ENCODE results near the gene NOCT.
"Not testable (repeated sequence)": the region's sequence is repeated elsewhere in the genome, so short reads cannot be mapped to it uniquely, and the experiment has no call there.

NOCT gene, protein sequence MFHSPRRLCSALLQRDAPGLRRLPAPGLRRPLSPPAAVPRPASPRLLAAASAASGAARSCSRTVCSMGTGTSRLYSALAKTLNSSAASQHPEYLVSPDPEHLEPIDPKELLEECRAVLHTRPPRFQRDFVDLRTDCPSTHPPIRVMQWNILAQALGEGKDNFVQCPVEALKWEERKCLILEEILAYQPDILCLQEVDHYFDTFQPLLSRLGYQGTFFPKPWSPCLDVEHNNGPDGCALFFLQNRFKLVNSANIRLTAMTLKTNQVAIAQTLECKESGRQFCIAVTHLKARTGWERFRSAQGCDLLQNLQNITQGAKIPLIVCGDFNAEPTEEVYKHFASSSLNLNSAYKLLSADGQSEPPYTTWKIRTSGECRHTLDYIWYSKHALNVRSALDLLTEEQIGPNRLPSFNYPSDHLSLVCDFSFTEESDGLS

DNA sequence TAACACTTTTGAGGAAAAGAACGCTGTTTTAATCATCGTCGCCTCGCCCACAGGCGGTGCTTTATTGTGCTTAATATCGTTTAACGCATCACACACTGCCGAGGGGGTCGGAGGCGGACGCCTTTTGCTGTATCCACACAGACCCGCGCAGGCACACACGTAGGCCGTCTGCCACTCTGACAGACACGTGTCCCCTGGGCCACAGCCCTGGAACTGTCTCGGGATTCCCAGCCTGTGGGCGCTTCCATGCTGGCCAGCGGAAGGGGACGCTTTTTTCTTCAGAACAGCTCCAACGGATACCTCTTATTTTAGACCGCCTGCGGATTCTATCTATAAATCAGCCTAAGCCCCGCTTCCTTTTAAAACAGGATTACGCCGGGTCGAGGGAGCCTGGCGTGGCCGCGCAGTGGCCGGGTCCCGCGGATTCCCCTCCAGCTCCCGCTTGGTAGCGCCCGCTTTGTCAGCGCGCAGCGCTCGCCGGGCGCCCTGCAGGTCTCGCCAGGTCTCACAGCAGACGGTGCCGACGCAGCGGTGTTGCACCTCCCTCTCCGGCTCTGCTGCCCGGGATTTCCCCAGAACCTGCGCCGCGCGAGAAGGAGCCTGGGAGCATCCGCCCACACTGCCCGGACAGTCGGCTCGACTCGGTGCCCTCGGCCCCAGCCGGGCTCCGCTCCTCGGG is at the start of gene NOCT:
NOCT (plus strand) TSS at position 513 of the 679 bp plus-strand sequence. CDS start 201 bp downstream, outside the sequence.
- DNase-seq = peak; percentile 91

DNA sequence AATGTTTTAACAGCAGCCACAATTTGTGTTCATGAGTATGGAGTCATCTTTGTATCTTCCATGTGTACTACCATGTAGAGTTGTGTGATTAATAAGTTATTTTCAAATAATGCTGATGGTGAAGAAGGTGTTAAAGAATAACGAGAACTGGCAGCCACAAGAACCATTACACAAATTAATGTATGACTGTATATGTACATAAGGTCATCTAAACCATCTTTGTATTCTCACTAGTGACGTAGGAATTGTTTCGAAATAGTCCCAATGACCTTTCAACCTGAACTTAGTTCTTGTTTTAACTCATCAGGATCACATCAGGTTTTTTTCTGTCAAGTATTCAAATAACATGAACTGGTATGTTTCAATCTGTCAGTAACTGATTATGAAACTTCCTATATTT is 48.3 kb upstream of the NOCT start:
- DNase-seq = no peak

DNA sequence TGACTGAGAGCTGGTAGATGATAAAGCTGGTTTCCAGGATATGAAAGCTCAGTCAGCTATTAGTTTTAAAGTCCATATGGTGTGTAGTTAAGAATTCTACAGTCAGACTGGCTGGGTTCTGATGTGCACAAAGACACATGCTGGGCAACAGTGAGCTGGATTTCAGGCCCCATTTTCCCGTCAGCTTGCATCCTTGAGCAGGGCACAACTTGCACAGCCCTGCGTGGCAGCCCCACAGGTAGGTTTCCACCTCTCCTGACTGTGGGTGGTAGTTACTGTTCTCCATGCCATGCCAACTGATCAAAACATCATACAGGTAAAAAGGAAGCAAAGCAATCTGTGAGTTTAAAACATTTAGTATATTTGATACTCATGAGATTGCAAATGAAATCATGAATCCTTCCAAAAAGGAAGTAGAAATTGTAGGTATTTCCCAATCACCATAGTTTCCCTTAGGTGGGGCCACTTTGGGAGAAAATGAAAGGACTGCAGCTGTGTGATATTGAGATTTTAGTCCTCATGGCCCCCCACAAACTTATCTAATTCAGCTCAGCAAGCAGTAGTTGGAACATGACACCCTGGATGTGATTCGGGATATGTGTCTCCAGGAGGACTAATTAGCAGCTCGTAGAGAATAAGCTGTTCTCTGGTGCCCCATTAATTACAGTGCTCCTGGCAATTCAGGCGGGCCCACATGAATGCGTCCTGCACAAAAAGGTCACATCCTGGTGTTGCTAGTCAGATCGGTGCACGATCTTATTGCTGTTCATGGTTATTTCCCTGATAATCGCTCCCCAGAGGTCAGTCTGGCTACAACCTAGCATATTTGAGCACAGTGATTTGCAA is 42.4 kb upstream of the NOCT start:
- no peak for DNase-seq

DNA sequence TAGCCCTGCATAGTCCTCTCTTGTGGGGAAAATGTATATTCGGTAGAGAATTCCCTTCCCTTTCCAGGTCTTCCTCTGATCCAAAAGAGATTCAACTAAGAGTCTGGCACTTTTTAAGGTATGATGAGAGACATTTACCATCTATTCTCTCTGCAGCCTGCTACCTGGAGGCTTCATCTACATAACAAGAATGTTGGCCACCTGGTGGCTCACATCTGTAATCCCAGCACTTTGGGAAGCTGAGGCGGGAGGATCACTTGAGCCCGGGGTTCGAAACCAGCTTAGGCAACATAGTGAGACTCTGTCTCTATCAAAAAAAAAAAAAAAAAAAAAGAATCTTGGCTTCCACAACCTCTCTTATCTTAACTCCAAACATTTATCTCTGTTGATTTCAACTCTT is 40.4 kb upstream of the NOCT start:
- DNase-seq = no peak

DNA sequence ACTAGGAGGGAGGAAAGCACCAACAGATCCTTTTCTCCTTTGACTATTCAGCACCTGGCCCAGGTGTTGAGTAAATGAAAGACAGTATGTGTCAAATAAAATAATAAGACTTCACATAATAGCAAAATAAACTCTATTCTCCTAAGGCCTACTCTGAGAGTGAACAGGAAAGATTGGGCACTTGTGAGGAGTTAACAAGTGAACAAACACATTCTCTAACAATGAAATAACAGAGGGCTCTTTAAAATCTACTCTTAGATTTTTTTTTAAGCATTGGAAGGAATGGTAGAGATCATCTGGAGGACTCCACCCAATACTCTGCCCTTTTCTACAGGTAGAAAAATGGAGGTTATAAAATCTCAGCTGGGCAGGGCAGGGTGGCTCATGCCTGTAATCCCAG is 39.1 kb upstream of the NOCT start:
- DNase-seq = no peak

DNA sequence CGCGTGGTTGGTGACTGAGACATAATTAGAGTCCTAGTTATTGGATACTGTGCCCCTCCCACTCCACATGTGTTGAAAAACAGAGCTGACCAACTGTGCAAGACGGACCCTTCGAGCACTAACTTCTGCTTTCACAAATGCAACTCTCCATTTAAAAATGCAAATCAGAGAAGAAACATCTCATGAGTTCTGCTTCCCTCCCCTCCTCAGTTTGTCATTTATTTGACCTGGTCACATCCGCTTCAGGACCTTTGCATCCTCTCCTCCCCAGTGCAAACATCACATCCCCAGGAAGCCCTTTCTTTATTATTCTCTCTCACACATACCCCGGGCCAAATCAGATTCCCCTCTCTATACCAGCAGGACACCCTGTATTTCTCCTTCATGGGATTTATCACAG is 38.1 kb upstream of the NOCT start:
- DNase-seq = no peak

DNA sequence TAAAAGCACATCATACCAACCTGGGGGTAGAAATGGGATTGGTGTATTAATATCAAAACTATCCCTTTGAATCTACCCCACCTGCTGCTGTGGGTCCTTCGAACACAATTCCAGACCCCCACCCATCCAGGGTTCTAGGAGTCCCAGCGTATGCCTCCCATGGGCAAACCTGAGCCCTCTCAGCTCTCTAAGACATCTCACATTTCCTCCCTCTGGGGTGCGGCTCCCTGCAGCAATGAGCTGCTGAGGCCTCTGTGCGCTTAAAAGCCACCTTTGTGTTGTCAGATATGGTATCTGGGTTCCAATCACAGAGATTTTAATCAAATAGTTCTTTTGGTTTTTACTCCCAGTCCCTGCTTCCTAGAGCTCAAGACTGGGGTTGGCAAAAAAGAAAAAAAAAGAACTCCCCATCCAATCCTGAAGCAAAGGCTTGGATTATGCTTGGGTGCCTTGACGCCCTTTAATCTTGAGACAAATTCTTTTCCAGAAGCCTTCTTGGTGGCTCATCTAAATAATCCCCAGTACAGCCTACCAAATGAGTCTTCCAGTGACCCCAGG is 37.5 kb upstream of the NOCT start:
- DNase-seq = no peak

DNA sequence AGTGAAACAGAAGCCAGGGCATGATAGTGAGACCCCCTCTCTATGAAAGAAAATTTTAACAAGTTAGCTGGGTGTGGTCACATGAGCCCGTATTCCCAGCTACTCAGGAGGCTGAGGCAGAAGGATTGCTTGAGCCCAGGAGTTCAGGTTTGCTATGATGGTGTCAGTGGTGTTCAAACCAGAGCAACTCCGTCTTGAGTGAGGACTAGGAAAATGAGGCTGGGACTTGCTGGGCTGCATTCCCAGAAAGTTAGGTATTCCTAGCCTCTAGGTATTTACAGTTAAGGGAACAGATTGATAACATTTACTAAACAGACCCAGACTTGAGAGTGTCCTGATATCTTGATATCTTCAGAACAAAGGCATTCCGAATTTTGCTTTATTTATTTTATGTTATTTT is 37.0 kb upstream of the NOCT start:
- no peak for DNase-seq

DNA sequence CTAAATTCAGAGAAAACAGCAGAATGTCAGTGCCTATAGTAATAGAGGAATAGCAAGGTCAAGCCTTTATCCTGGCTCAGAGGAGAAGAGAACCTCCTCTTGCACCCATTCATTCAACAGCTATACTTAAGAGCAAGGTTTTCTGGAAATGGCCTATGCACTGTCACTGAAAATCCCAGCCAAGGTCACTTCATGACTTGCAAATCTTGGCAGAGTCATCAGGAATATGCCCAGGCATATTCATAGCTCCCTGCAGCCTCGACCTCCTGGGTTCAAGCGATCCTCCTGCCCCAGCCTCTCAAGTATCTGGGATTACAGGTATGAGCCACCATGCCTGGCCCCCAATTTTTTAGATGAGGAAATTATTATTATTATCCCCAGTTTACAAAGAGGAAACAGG is 35.8 kb upstream of the NOCT start:
- DNase-seq = no peak

DNA sequence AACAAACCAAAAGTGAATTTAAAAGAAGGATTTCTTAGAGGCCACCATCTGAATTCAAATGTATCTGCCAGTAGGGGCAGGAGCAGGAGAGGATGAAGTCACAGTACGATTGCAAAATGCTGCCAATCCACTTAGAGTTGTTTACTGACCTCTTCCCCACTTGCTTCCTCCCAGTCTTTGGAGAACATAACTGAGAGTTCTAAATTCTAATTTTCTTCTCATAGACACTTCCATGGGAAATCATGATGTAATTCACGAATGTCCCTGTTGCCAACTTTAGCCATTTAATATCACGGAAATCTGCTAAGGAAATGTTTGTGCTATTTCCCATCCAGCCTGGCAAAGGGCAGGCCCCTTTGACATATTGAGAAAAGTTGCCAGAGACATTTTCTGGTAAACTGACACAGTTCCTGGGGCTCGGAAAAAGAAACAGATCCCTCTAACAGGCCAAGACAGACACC is 33.6 kb upstream of the NOCT start:
- no peak for DNase-seq

DNA sequence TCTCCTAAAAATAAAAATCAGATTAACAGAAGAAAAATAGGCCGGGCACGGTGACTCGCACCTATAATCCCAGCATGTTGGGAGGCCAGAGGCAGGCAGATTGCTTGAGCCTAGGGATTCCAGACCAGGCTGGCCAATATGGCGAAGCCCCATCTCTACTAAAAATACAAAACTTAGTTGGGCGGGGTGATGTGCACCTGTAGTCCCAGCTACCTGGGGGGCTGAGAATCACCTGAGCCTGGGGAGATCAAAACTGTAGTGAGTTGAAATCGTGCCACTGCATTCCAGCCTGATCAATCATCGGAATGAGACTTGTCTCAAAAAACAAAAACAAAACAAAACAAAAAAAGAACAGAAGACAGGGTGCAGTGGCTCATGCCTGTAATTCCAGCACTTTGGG is 32.8 kb upstream of the NOCT start:
- no peak for DNase-seq

DNA sequence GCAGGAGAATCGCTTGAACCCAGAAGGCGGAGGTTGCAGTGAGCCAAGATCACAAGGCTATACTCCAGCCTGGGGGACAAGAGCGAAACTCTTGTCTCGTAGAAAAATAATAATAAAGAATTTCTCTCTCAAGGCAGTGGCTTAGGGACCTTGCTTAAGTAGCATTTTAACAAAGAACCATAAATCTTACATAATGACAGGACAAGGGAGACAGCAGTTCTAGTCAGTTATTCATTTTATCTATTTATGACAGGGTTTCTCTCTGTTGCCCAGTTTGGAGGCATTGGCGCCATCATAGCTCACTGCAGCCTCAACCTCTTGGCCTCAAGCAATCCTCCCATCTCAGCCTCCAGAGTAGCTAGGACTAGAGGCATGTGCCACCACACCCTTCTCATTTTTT is 31.9 kb upstream of the NOCT start:
- DNase-seq = no peak

DNA sequence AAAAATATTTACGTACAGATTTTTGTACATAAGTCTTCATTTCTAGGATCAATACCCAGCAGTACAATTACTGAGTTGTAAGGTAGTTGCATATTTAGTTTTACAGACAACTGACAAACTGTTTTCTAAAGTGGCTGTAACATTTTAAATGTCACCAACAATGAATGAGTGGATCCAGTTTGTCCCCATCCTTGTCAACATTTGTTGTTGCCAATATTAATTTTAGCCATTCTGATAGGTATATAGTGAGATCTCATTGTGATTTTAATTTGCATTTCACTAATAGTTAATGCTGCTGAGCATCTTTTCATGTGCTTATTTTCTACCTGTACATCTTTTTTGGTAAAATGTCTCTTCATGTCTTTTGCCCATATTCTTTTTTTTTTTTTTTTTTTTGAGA is 30.9 kb upstream of the NOCT start:
- DNase-seq = no peak

DNA sequence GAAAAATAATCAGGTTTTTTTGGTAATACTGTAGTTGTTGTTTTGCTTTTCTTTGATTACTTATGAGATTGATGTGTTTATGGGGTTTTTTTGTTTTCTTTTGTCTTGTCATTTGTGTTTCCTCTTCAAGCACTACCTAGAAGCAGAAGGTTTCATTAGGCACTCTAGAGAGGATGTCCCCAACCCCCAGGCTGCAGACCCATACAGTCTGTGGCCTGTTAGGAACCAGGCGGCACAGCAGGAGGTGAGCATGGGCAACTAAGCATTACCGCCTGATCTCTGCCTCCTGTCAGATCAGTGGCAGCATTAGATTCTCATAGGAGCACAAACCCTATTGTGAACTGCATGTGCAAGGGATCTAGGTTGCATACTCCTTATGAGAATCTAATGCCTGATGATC is 22.9 kb upstream of the NOCT start:
- no peak for DNase-seq

DNA sequence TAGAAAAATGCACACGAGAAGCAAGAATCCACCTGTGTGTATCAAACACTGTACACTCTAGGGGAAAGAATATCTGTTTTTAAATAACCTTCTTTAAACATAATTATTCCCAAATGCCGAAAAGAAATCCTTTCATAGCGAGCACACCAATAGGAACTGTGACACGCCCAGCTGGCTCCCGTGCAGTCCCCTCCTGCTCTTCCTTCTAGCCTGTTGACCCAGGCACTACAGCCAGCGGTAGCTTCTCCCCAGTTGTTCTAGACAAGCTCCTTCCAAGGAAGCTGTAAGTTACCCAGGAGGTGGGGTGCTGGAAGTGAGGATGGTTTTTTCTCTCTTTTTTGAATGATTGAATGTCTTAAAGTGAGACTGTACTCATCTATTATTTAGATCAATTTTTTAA is 19.5 kb upstream of the NOCT start:
- DNase-seq = no peak

DNA sequence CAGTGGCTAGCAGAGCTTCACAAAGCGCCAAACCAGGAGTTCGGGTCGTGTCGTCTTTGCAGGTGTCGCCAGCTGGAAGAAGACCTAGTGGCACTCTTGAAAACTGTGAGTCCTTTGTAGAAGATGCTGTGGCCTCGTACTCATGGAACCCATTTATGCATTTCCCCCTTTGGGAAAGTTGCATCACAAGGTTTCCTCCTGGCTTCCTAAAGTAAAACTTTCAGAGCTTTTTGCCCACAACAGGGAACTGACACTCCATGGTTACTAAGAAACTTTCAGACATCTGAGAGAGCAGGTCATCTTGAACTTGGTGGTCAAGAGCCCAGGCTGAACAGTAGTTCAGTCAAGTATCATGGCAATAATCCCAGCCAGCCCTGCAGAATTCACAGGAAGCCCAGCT is 15.9 kb upstream of the NOCT start:
- DNase-seq = no peak

DNA sequence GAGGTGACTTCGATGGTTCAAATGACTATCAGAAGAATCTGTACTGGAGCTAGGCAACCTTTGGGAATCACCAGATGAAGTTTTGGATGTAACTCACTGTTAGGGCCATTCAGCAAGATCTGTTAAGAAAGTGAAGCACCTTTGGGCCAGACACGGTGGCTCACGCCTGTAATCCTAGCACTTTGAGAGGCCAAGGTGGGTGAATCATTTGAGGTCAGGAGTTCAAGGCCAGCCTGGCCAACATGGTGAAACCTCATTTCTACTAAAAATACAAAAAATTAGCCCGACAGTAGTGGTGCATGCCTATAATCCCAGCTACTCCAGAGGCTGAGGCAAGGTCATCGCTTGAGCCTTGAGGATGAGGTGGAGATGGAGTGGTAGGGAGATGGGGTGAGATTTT is 15.4 kb upstream of the NOCT start:
- DNase-seq = not testable (repeated sequence)

DNA sequence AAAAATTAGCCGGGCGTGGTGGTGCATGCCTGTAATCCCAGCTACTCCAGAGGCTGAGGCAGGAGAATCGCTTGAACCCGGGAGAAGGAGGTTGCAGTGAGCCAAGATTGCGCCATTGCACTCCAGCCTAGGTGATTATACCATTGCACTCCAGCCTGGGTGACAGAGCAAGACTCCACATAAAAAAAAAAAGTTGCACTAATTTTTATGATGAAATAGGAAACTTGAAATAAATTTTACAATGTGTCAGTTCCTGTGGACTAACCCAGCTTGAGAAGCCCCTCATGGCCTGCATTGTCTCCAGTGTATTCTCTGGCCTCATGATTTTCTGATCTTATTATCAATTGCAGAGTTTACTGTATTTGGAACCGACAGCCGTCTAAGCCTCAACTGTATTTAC is 14.2 kb upstream of the NOCT start:
- DNase-seq = not testable (repeated sequence)

DNA sequence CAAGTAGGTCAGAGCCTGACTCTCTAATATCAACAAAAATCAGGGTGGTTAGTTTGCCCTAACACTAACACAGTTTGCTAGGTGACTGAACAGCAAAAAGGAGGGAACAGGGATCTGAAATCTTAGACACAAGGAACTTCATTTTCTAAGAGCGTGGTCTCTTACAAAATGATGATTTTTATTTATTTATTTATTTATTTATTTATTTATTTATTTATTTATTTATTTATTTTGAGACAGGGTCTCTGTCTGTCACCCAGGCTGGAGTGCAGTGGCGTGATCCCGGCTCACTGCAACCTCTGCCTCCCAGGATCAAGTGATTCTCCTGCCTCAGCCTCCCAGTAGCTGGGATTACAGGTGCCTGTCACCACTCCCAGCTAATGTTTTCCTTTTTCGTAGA is 11.9 kb upstream of the NOCT start:
- DNase-seq = not testable (repeated sequence)

DNA sequence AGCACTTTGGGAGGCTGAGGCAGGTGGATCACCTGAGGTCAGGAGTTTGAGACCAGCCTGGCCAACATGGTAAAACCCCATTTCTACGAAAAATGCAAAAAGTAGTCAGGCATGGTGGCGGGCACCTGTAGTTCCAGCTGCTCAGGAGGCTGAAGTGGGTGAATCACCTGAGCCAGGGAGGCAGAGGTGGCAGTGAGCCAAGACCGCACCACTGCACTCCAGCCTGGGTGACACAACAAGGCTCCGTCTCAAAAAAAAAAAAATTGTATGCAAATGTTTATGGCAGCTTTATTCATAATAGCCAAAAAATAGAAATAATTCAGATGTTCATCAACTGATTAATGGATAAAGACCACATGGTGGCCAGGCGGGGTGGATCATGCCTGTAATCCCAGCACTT is 9.8 kb upstream of the NOCT start:
- no peak for DNase-seq

DNA sequence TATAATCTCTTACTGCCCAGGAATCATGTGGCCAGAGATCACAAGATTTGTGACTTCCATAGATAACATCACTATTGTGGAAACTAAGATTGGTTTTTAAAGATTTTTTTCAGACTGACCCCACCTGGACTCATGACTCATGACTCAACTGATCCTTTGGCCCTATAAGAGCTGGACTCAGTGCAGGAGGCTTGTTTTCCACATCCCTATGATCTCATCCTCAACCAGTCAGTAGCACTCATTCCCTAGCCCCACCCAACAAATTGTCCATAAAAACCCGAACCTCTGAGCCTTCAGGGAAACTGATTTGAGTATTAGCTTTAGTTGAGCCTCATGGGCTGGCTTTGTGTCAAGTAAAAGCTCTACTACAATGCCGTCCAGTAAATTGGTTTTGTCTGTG is 7.9 kb upstream of the NOCT start:
- no peak for DNase-seq

DNA sequence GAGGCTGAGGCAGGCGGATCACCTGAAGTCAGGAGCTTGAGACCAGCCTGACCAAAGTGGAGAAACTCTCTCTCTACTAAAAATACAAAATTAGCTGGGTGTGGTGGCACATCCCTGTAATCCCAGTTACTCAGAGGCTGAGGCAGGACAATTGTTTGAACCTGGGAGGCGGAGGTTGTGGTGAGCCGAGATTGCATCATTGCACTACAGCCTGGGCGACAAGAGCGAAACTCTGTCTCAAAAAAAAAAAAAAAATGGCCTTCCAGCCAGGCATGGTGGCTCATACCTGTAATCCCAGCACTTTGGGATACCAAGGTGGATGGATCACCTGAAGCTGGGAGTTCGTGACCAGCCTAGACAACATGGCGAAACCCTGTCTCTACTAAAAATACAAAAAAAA is 7.3 kb upstream of the NOCT start:
- DNase-seq = not testable (repeated sequence)

DNA sequence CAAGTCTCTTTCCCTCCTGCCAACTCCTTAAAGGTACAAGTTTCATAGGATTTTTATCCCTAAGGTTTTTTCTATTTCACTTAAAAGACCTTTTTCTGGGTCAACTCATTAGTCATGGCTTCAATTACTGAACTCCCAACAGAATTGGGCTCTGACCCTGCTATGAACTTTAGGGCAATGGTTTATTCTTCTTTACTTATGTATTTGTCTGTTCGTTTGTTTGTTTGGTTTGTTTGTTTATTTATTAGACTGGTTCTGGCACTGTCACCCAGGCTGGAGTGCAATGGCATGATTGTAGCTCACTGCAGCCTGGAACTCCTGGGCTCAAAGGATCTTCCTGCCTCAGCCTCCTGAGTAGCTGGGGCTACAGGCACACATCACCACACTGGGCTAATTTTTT is 5.9 kb upstream of the NOCT start:
- no peak for DNase-seq
